Smooth muscle cell of the brain vasculature (primary cell): ENCODE data around the gene PLEKHM3.

Source experiments
- DNase-seq: peaks from one replicate; pipeline ENCODE4 v3.0.0-alpha.2; 2012; ENCODE audit warnings: low read depth, low spot score

Gene PLEKHM3

GRCh38 chr2:208025037-208025813 is at the start of gene PLEKHM3:
Gene PLEKHM3, minus strand, starts transcription at chr2:208025527. Its CDS starts 23,888 bp downstream, at chr2:208001639.
- peak; percentile 72 for DNase-seq

GRCh38 chr2:208074610-208075356 is 49.5 kb upstream of the PLEKHM3 start:
- DNase-seq = no peak

- DNase-seq = peak; percentile 43
Measured at GRCh38 chr2:208072250-208072892, 47.0 kb upstream of the PLEKHM3 start.

GRCh38 chr2:208069186-208069585 is 43.9 kb upstream of the PLEKHM3 start:
- no peak for DNase-seq

GRCh38 chr2:208066016-208066415 is 40.7 kb upstream of the PLEKHM3 start:
- DNase-seq = no peak

GRCh38 chr2:208065476-208065875 is 40.1 kb upstream of the PLEKHM3 start:
- DNase-seq = no peak

- DNase-seq = peak; percentile 32
Measured at GRCh38 chr2:208064220-208064961, 39.1 kb upstream of the PLEKHM3 start.

- no peak for DNase-seq
Measured at GRCh38 chr2:208062961-208063360, 37.6 kb upstream of the PLEKHM3 start.

GRCh38 chr2:208062113-208062512 is 36.8 kb upstream of the PLEKHM3 start:
- DNase-seq = no peak

- no peak for DNase-seq
Measured at GRCh38 chr2:208057108-208057507, 31.8 kb upstream of the PLEKHM3 start.

GRCh38 chr2:208049441-208049840 is 24.1 kb upstream of the PLEKHM3 start:
- no peak for DNase-seq

GRCh38 chr2:208049006-208049405 is 23.7 kb upstream of the PLEKHM3 start:
- no peak for DNase-seq

GRCh38 chr2:208047840-208048239 is 22.5 kb upstream of the PLEKHM3 start:
- no peak for DNase-seq

- no peak for DNase-seq
Measured at GRCh38 chr2:208046686-208047085, 21.4 kb upstream of the PLEKHM3 start.

GRCh38 chr2:208042450-208042849 is 17.1 kb upstream of the PLEKHM3 start:
- DNase-seq = no peak

GRCh38 chr2:208042041-208042440 is 16.7 kb upstream of the PLEKHM3 start:
- DNase-seq = no peak

- DNase-seq = no peak
Measured at GRCh38 chr2:208040199-208041171, 15.2 kb upstream of the PLEKHM3 start.

- no peak for DNase-seq
Measured at GRCh38 chr2:208039376-208040110, 14.2 kb upstream of the PLEKHM3 start.

- DNase-seq = no peak
Measured at GRCh38 chr2:208037564-208038487, 12.5 kb upstream of the PLEKHM3 start.
